ENCODE data around the gene CAPN10.

The CAPN10 gene

GRCh38 chr2:240629619-240629967, 43.1 kb downstream of the CAPN10 start:
- DNase-seq (ENCODE audit: low read depth, low spot score): no peak
- no peak overlapping the region for H3K4me3 ChIP-seq (ENCODE audit: insufficient read length, low read depth)
- peaks cover 28% of the 10 kb centered on the region for H3K9me3 ChIP-seq (ENCODE audit: insufficient read depth, low read length)
- no peak overlapping the region for H3K9ac ChIP-seq (ENCODE audit: insufficient read length, low read depth)
- H3K27me3 ChIP-seq (ENCODE audit: insufficient read depth, insufficient read length): no peaks in the 10 kb centered on the region
- no peaks in the 10 kb centered on the region for H3K36me3 ChIP-seq (ENCODE audit: insufficient read depth, insufficient read length, low read length)
- peaks cover 22% of the 10 kb centered on the region for H3K4me1 ChIP-seq (ENCODE audit: insufficient read depth, insufficient read length)
- TF ChIP-seq ZNF274 (IDR thresholded peaks at IDR 0.05; ENCODE audit: low read depth, low read length) (no peak), YY1 (IDR thresholded peaks at IDR 0.05; ENCODE audit: insufficient read depth, insufficient read length) (no peak), SUZ12 (IDR thresholded peaks at IDR 0.05; ENCODE audit: extremely low read depth, insufficient read depth, insufficient read length) (no peak)

GRCh38 chr2:240629968-240630770, 43.6 kb downstream of the CAPN10 start:
- Histone ChIP-seq H3K9me3 (ENCODE audit: insufficient read depth, low read length) (peaks cover 34% of the 10 kb centered on the region), H3K9ac (ENCODE audit: insufficient read length, low read depth) (no peak overlapping the region), H3K27me3 (ENCODE audit: insufficient read depth, insufficient read length) (no peaks in the 10 kb centered on the region), H3K4me3 (ENCODE audit: insufficient read length, low read depth) (no peak overlapping the region), H3K4me1 (ENCODE audit: insufficient read depth, insufficient read length) (peaks cover 17% of the 10 kb centered on the region), H3K36me3 (ENCODE audit: insufficient read depth, insufficient read length, low read length) (no peaks in the 10 kb centered on the region)
- DNase-seq (ENCODE audit: low read depth, low spot score): no peak
- TF ChIP-seq SUZ12 (IDR thresholded peaks at IDR 0.05; ENCODE audit: extremely low read depth, insufficient read depth, insufficient read length): no peak

- DNase-seq (ENCODE audit: low read depth, low spot score): no peak
- Histone ChIP-seq H3K4me3 (ENCODE audit: insufficient read length, low read depth) (no peak overlapping the region), H3K27me3 (ENCODE audit: insufficient read depth, insufficient read length) (no peaks in the 10 kb centered on the region), H3K4me1 (ENCODE audit: insufficient read depth, insufficient read length) (peaks cover 13% of the 10 kb centered on the region), H3K36me3 (ENCODE audit: insufficient read depth, insufficient read length, low read length) (no peaks in the 10 kb centered on the region), H3K9me3 (ENCODE audit: insufficient read depth, low read length) (peaks cover 42% of the 10 kb centered on the region), H3K9ac (ENCODE audit: insufficient read length, low read depth) (no peak overlapping the region)
- TF ChIP-seq SUZ12 (IDR thresholded peaks at IDR 0.05; ENCODE audit: extremely low read depth, insufficient read depth, insufficient read length) (no peak), ZNF274 (IDR thresholded peaks at IDR 0.05; ENCODE audit: low read depth, low read length) (no peak), YY1 (IDR thresholded peaks at IDR 0.05; ENCODE audit: insufficient read depth, insufficient read length) (no peak)
Measured at GRCh38 chr2:240630771-240631547, 44.4 kb downstream of the CAPN10 start.

GRCh38 chr2:240631548-240632305, 45.2 kb downstream of the CAPN10 start:
- Histone ChIP-seq H3K4me1 (ENCODE audit: insufficient read depth, insufficient read length) (peaks cover 12% of the 10 kb centered on the region), H3K4me3 (ENCODE audit: insufficient read length, low read depth) (no peak overlapping the region), H3K9me3 (ENCODE audit: insufficient read depth, low read length) (peaks cover 45% of the 10 kb centered on the region), H3K27me3 (ENCODE audit: insufficient read depth, insufficient read length) (no peaks in the 10 kb centered on the region), H3K36me3 (ENCODE audit: insufficient read depth, insufficient read length, low read length) (no peaks in the 10 kb centered on the region), H3K9ac (ENCODE audit: insufficient read length, low read depth) (no peak overlapping the region)
- DNase-seq (ENCODE audit: low read depth, low spot score): no peak
- no peak for TF ChIP-seq ZNF274 (IDR thresholded peaks at IDR 0.05; ENCODE audit: low read depth, low read length)

- Histone ChIP-seq H3K36me3 (ENCODE audit: insufficient read depth, insufficient read length, low read length) (no peaks in the 10 kb centered on the region), H3K4me3 (ENCODE audit: insufficient read length, low read depth) (no peak overlapping the region), H3K27me3 (ENCODE audit: insufficient read depth, insufficient read length) (peaks cover 2% of the 10 kb centered on the region), H3K9ac (ENCODE audit: insufficient read length, low read depth) (no peak overlapping the region), H3K9me3 (ENCODE audit: insufficient read depth, low read length) (peaks cover 45% of the 10 kb centered on the region), H3K4me1 (ENCODE audit: insufficient read depth, insufficient read length) (peaks cover 8% of the 10 kb centered on the region)
- TF ChIP-seq YY1 (IDR thresholded peaks at IDR 0.05; ENCODE audit: insufficient read depth, insufficient read length): no peak
- TF ChIP-seq ZNF274 (IDR thresholded peaks at IDR 0.05; ENCODE audit: low read depth, low read length): no peak
- no peak for TF ChIP-seq SUZ12 (IDR thresholded peaks at IDR 0.05; ENCODE audit: extremely low read depth, insufficient read depth, insufficient read length)
- no peak for DNase-seq (ENCODE audit: low read depth, low spot score)
Measured at GRCh38 chr2:240632306-240632721, 45.8 kb downstream of the CAPN10 start.

GRCh38 chr2:240635121-240635997, 48.8 kb downstream of the CAPN10 start:
- no peak for TF ChIP-seq ZNF274 (IDR thresholded peaks at IDR 0.05; ENCODE audit: low read depth, low read length)
- no peak for TF ChIP-seq YY1 (IDR thresholded peaks at IDR 0.05; ENCODE audit: insufficient read depth, insufficient read length)
- no peak for TF ChIP-seq SUZ12 (IDR thresholded peaks at IDR 0.05; ENCODE audit: extremely low read depth, insufficient read depth, insufficient read length)
- no peak for DNase-seq (ENCODE audit: low read depth, low spot score)
- H3K4me1 ChIP-seq (ENCODE audit: insufficient read depth, insufficient read length): no peaks in the 10 kb centered on the region
- no peaks in the 10 kb centered on the region for H3K36me3 ChIP-seq (ENCODE audit: insufficient read depth, insufficient read length, low read length)
- peaks cover 45% of the 10 kb centered on the region for H3K9me3 ChIP-seq (ENCODE audit: insufficient read depth, low read length)
- no peak overlapping the region for H3K4me3 ChIP-seq (ENCODE audit: insufficient read length, low read depth)
- peaks cover 29% of the 10 kb centered on the region for H3K27me3 ChIP-seq (ENCODE audit: insufficient read depth, insufficient read length)
- H3K9ac ChIP-seq (ENCODE audit: insufficient read length, low read depth): no peak overlapping the region

Data from NT2/D1 (cell line).